Type B pancreatic cell (in vitro differentiated cells): ENCODE data around the gene MANSC4. TPM values are rescaled to one million over a fixed set of nuclear protein-coding genes. Genes with fewer than 3 reads are reported as not detected.

Experiments
- DNase-seq: peaks from one replicate; pipeline ENCODE4 v3.0.0; 2021; ENCODE audit warnings: mixed read lengths; ENCODE audit not compliant: unreplicated experiment; ENCODE audit errors: extremely low spot score
- H3K27ac Mint-ChIP-seq: 2 replicates; pipeline ENCODE4 v1.8.0; 2021; ENCODE audit warnings: mild to moderate bottlenecking, mixed read lengths
- H3K27me3 Mint-ChIP-seq: 2 replicates; pipeline ENCODE4 v1.8.0; 2021; ENCODE audit warnings: mixed read lengths
- H3K36me3 Mint-ChIP-seq: 2 replicates; pipeline ENCODE4 v1.8.0; 2021; ENCODE audit warnings: mixed read lengths
- H3K4me1 Mint-ChIP-seq: one replicate; pipeline ENCODE4 v1.8.0; 2021; ENCODE audit warnings: mixed read lengths; ENCODE audit not compliant: unreplicated experiment
- H3K4me3 Mint-ChIP-seq: 2 replicates; pipeline ENCODE4 v1.8.0; 2021; ENCODE audit warnings: mild to moderate bottlenecking, mixed read lengths
- H3K9me3 Mint-ChIP-seq: 2 replicates; pipeline ENCODE4 v1.8.0; 2021; ENCODE audit warnings: mixed read lengths
- total RNA-seq: library from RNA; stranded (reverse); gene quantifications from 2 replicates; pipeline ENCODE4 v1.2.1, GENCODE V29; 2021; ENCODE audit warnings: low replicate concordance
- TF ChIP-seq, protein P1 (sequence below): fragments of 200-600 bp; sonication (generic); conservative IDR thresholded peaks from 2 replicates; pipeline ENCODE4 v1.5.0; 2021; ENCODE audit warnings: antibody characterized with exemption, mild to moderate bottlenecking

MANSC4 gene
- total RNA-seq, 1 donor from 2014 or later: not detected

DNA sequence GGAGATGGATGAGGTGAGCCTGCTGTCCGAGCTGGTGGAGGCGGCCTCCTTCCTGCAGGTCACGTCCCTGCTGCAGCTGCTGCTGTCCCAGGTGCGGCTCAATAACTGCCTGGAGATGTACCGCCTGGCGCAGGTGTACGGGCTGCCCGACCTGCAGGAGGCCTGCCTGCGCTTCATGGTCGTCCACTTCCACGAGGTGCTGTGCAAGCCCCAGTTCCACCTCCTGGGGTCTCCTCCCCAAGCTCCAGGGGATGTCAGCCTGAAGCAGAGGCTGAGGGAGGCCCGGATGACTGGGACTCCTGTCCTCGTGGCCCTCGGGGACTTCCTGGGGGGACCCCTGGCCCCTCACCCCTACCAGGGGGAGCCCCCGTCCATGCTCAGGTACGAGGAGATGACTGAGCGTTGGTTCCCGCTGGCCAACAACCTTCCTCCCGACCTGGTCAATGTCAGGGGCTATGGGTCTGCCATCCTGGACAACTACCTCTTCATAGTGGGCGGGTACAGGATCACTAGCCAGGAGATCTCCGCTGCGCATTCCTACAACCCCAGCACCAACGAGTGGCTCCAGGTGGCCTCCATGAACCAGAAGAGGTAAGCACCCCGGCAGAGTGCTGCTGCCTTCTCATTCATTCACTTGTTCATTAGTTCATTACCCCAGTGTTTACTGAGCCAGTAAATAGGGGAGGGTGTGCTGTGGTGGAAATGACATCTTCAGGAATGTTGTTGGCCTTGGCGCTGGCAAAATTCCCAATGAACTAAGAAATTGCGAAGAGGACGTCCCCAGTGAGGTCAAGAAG, 774 bp upstream of the MANSC4 start:
- Mint-ChIP-seq H3K36me3 (peaks cover 40% of the 10 kb centered on the region), H3K27ac (peak overlapping the region; percentile 84), H3K4me1 (peaks cover 21% of the 10 kb centered on the region), H3K4me3 (peak overlapping the region; percentile 88), H3K27me3 (no peaks in the 10 kb centered on the region), H3K9me3 (no peaks in the 10 kb centered on the region)
- TF ChIP-seq, protein P1, sequence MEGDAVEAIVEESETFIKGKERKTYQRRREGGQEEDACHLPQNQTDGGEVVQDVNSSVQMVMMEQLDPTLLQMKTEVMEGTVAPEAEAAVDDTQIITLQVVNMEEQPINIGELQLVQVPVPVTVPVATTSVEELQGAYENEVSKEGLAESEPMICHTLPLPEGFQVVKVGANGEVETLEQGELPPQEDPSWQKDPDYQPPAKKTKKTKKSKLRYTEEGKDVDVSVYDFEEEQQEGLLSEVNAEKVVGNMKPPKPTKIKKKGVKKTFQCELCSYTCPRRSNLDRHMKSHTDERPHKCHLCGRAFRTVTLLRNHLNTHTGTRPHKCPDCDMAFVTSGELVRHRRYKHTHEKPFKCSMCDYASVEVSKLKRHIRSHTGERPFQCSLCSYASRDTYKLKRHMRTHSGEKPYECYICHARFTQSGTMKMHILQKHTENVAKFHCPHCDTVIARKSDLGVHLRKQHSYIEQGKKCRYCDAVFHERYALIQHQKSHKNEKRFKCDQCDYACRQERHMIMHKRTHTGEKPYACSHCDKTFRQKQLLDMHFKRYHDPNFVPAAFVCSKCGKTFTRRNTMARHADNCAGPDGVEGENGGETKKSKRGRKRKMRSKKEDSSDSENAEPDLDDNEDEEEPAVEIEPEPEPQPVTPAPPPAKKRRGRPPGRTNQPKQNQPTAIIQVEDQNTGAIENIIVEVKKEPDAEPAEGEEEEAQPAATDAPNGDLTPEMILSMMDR: no peak
- DNase-seq: no peak

DNA sequence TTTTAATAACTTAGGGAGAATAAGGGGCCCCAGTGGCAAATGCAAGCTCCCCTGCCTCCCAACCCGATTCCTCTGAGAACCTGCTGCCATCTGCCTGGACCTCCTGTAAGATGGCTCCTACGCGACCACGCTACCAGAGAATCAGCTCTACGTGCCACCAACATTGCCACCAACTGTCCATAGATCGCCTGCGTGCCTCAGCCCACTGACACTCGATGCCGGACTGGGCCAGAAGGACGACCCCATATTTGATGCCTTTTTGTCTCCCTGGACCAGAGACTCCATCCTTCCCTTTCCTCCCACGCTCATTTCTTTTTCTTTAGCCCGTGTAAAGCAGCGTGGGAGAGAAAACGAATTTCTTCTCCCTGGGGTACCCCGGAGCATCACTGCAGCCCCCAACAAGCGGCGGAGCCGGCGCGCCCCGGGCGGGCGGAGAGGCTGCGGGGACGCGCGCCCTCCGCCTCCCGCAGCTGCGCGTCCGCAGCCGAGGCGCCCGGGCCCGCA, 568 bp downstream of the MANSC4 start:
- TF ChIP-seq, protein P1: no peak
- no peak for DNase-seq
- Mint-ChIP-seq H3K4me3 (peak overlapping the region; percentile 92), H3K36me3 (peaks cover 30% of the 10 kb centered on the region), H3K4me1 (peaks cover 21% of the 10 kb centered on the region), H3K27me3 (no peaks in the 10 kb centered on the region), H3K27ac (peak overlapping the region; percentile 90), H3K9me3 (no peaks in the 10 kb centered on the region)

DNA sequence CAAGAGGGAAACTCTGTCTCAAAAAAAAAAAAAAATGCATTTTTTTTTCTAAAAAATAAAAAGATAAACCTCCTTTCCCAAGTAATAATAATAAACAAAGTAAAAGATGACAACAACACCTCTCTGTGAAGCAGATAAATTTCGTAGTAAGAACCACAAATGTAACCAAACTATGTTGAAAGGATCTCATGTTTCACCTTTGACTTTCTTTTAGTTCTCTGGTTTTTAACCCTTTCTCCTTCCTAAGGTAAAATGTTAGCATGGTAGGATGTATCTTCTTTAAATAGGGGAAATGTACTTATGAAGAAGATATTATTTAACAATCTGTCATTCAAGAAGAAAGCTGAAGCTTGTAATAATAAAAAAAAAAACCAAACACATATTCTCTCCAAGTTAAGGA, 1.8 kb downstream of the MANSC4 start:
- H3K4me3 Mint-ChIP-seq: peak overlapping the region; percentile 59
- H3K9me3 Mint-ChIP-seq: no peaks in the 10 kb centered on the region

DNA sequence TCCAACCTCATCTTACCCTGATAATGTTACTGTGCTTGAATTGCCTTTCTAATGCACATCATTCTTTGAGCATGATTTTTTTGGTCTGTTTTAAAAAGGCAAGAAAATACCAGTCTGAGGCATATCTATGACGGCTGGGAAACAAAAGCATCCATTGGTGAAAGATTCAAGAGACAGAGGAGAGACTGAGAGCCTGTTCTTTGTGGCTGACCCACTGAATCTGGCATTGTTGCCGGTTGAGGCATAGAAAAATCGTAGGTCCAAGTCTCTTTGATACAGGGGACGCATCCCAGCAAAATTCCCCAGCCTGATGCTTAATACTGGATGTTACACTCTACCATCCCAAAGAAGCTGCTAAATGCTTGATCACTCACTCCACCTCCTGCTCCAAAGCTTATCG, 2.9 kb downstream of the MANSC4 start:
- DNase-seq: no peak
- peak overlapping the region; percentile 38 for H3K4me3 Mint-ChIP-seq
- TF ChIP-seq, protein P1: no peak
- H3K36me3 Mint-ChIP-seq: peaks cover 15% of the 10 kb centered on the region
- H3K27ac Mint-ChIP-seq: peak overlapping the region; percentile 16
- H3K27me3 Mint-ChIP-seq: no peaks in the 10 kb centered on the region
- H3K4me1 Mint-ChIP-seq: peaks cover 16% of the 10 kb centered on the region
- no peaks in the 10 kb centered on the region for H3K9me3 Mint-ChIP-seq

More for the DNA sequence above, 1.8 kb downstream of the MANSC4 start:
- Mint-ChIP-seq H3K4me1 (peaks cover 21% of the 10 kb centered on the region), H3K27me3 (no peaks in the 10 kb centered on the region), H3K36me3 (peaks cover 23% of the 10 kb centered on the region), H3K27ac (no peak overlapping the region)
- TF ChIP-seq, protein P1: no peak
- DNase-seq: no peak

DNA sequence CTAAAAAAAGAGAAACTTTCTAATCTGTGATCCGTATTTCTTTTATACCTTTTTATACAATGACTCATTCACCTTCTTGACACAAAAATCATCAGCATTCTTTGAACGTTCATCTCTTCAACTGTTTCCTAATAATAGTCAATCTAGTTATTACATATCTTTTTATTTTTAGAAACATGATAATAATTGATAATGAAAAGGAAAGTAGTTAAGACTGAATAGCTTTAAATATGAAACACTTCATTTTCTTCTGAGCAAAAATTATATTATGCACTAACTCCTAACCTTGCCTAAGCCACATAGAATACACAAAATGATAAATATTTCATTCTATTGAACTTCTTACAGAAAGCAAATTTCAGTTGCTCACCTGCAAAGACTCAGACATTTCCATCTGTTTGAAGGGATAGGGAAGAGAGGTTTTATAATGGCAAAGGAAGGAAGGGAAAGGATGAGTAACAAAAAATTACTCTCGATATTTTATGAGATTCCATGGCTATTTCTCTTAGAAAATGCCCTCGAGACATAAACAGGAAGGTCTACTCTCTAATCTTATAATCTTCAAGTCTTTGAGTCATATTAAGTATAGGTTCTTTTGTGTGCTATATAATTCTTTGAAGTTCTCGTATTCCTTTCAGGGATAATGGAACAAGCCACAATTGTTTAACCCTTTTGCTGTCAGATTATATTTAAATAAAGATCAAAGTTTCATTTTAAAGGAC, 7.5 kb downstream of the MANSC4 start:
- Mint-ChIP-seq H3K27ac (no peak overlapping the region), H3K27me3 (no peaks in the 10 kb centered on the region), H3K4me3 (peak overlapping the region; percentile 2), H3K4me1 (no peaks in the 10 kb centered on the region), H3K36me3 (peaks cover 3% of the 10 kb centered on the region), H3K9me3 (no peaks in the 10 kb centered on the region)
- TF ChIP-seq, protein P1: no peak
- DNase-seq: no peak
